NCI-H526 treated with DMSO at 0.1 percent for 48 hours (cell line): ENCODE results near the gene ALK.

ENCODE experiments used
- DNase-seq: peaks from one replicate; lab custom pipeline; 2025; lab: John Stamatoyannopoulos, UW

Gene ALK

GRCh38 chr2:29223851-29224692, 697.3 kb downstream of the ALK start:
- DNase-seq: no peak

- DNase-seq: no peak
Measured at GRCh38 chr2:29223257-29223656, 698.1 kb downstream of the ALK start.

- no peak for DNase-seq
Measured at GRCh38 chr2:29222381-29223179, 698.8 kb downstream of the ALK start.

GRCh38 chr2:29220506-29221270, 700.7 kb downstream of the ALK start:
- DNase-seq: no peak

GRCh38 chr2:29219374-29219773, 702.0 kb downstream of the ALK start:
- DNase-seq: no peak

GRCh38 chr2:29218550-29219125, 702.7 kb downstream of the ALK start:
- DNase-seq: no peak

- DNase-seq: no peak
Measured at GRCh38 chr2:29218071-29218470, 703.3 kb downstream of the ALK start.

GRCh38 chr2:29216609-29216909, 704.8 kb downstream of the ALK start:
- DNase-seq: no peak

GRCh38 chr2:29215739-29216608, 705.4 kb downstream of the ALK start:
- DNase-seq: no peak

GRCh38 chr2:29215073-29215472, 706.3 kb downstream of the ALK start:
- DNase-seq: no peak

GRCh38 chr2:29213888-29214291, 707.5 kb downstream of the ALK start:
- no peak for DNase-seq

GRCh38 chr2:29212009-29212408, 709.4 kb downstream of the ALK start:
- no peak for DNase-seq

GRCh38 chr2:29209551-29209950, 711.8 kb downstream of the ALK start:
- no peak for DNase-seq

GRCh38 chr2:29207352-29208148, 713.8 kb downstream of the ALK start:
- no peak for DNase-seq

- DNase-seq: no peak
Measured at GRCh38 chr2:29206941-29207340, 714.4 kb downstream of the ALK start.

- no peak for DNase-seq
Measured at GRCh38 chr2:29202819-29203495, 718.4 kb downstream of the ALK start.

- DNase-seq: no peak
Measured at GRCh38 chr2:29201979-29202378, 719.4 kb downstream of the ALK start.

GRCh38 chr2:29196792-29197788, 724.3 kb downstream of the ALK start:
- peak; percentile 13 for DNase-seq

GRCh38 chr2:29195796-29196195, 725.6 kb downstream of the ALK start:
- no peak for DNase-seq
